ENCODE measurements around the gene BIRC6. TPM values are rescaled to one million over a fixed set of nuclear protein-coding genes. Genes with fewer than 3 reads are reported as not detected.

The BIRC6 gene
- polyA plus RNA-seq, 2 of the 4 experiments (the other 2 are of a cell fraction): 21.0 to 111 TPM

- no peaks in the 10 kb centered on the region for H3K9me3 ChIP-seq
- no peak overlapping the region for H3K4me3 ChIP-seq
- ChIA-PET CTCF (no interaction called here), POLR2A (no interaction called here)
- H3K4me1 ChIP-seq: no peaks in the 10 kb centered on the region
- 79% methylated on average over 1 of the region's 1 CpG for WGBS (ENCODE audit: missing lambda C conversion rate)
- no peak overlapping the region for H3K27ac ChIP-seq
- ATAC-seq (no peak), FAIRE-seq (no peak), DNase-seq (ENCODE audit: low read depth in 1 of 2, low spot score in 1 of 2) (no peak)
- H3K4me2 ChIP-seq: no peak overlapping the region
- no peak for TF ChIP-seq REST (IDR thresholded peaks at IDR 0.05)
- no peak for TF ChIP-seq MYC (IDR thresholded peaks at IDR 0.05; ENCODE audit: borderline replicate concordance, low read length)
- no peak for TF ChIP-seq CTCF (IDR thresholded peaks at IDR 0.05)
- no peak for TF ChIP-seq RAD21 (conservative IDR thresholded peaks at IDR 0.05 in 1 of 2, IDR thresholded peaks at IDR 0.05 in 1 of 2)
- TF ChIP-seq EHF (CRISPR knock-in tag; IDR thresholded peaks at IDR 0.05): no peak
- TF ChIP-seq E2F6 (IDR thresholded peaks at IDR 0.05; ENCODE audit: borderline replicate concordance, low read depth): no peak
- no peak for TF ChIP-seq JUNB (IDR thresholded peaks at IDR 0.05)
- TF ChIP-seq CEBPB (IDR thresholded peaks at IDR 0.05): no peak
- no peak for TF ChIP-seq NR3C1 (IDR thresholded peaks at IDR 0.05)
- no peak for TF ChIP-seq HES2 (IDR thresholded peaks at IDR 0.05)
- no peak for TF ChIP-seq TFCP2L1 (CRISPR knock-in tag; IDR thresholded peaks at IDR 0.05)
- TF ChIP-seq POLR2AphosphoS2 (conservative IDR thresholded peaks at IDR 0.05; ENCODE audit: low read length): no peak
- TF ChIP-seq HOXB13 (CRISPR knock-in tag; IDR thresholded peaks at IDR 0.05; ENCODE audit: low read depth): no peak
- no peak for TF ChIP-seq RFX5 (IDR thresholded peaks at IDR 0.05)
- TF ChIP-seq ZSCAN20 (CRISPR knock-in tag; IDR thresholded peaks at IDR 0.05): no peak
- TF ChIP-seq NPAS2 (CRISPR knock-in tag; IDR thresholded peaks at IDR 0.05; ENCODE audit: borderline replicate concordance): no peak
- no peak for TF ChIP-seq KDM1A (IDR thresholded peaks at IDR 0.05; ENCODE audit: low read depth)
Observed at GRCh38 chr2:32516567-32516966, 159.7 kb downstream of the BIRC6 start.

GRCh38 chr2:32522770-32523169 is 165.9 kb downstream of the BIRC6 start:
- peak in 1 of 2 experiments; percentile 62; a peak in 2 of 6 replicates for ATAC-seq

More at GRCh38 chr2:32522770-32523169, 165.9 kb downstream of the BIRC6 start:
- WGBS (ENCODE audit: missing lambda C conversion rate): 82% methylated on average over 3 of the region's 3 CpGs
- FAIRE-seq (no peak), DNase-seq (ENCODE audit: low read depth in 1 of 2, low spot score in 1 of 2) (no peak)
- Histone ChIP-seq H3K9me3 (no peaks in the 10 kb centered on the region), H3K27ac (no peak overlapping the region), H3K4me1 (no peaks in the 10 kb centered on the region), H3K4me3 (no peak overlapping the region), H3K4me2 (no peak overlapping the region)
- POLR2A ChIA-PET: no interaction called here
- CTCF ChIA-PET: no interaction called here
- TF ChIP-seq MYC (IDR thresholded peaks at IDR 0.05; ENCODE audit: borderline replicate concordance, low read length) (no peak), CHD2 (IDR thresholded peaks at IDR 0.05; ENCODE audit: low read length, partially characterized antibody) (no peak), CEBPB (IDR thresholded peaks at IDR 0.05) (no peak), BHLHE40 (IDR thresholded peaks at IDR 0.05; ENCODE audit: low read depth, low read length) (no peak), CHD4 (IDR thresholded peaks at IDR 0.05; ENCODE audit: borderline replicate concordance) (no peak), RARB (CRISPR knock-in tag; IDR thresholded peaks at IDR 0.05) (no peak), SMC3 (IDR thresholded peaks at IDR 0.05) (no peak)
